Upper lobe of left lung (tissue), 6 donors: ENCODE results near the gene SCUBE1. TPM values are rescaled to one million over a fixed set of nuclear protein-coding genes. Genes with fewer than 3 reads are reported as not detected.

Experiments
- ATAC-seq, 2 donors: fragments of 200-7000 bp; cut with Tn5 transposase; one replicate each; pipeline ENCODE4 v1.9.1; 2022; ENCODE audit warnings: mild to moderate bottlenecking in 2 of 2, moderate library complexity in 2 of 2; ENCODE audit not compliant: low FRiP score in 2 of 2
- DNase-seq, 2 donors: peaks; one replicate each; pipeline ENCODE4 v3.0.0-alpha.2; 2019 to 2020
- H3K27ac ChIP-seq, 4 donors: fragments of 200-600 bp; sonication (generic); one replicate each; pipeline ENCODE4 v1.5.1; 2016 to 2019
- H3K27me3 ChIP-seq, 4 donors: fragments of 200-600 bp; sonication (generic); one replicate each; pipeline ENCODE4 v1.5.1; 2017 to 2019
- H3K36me3 ChIP-seq, 4 donors: fragments of 200-600 bp; sonication (generic); one replicate each; pipeline ENCODE4 v1.5.1; 2016 to 2019
- H3K4me1 ChIP-seq, 4 donors: fragments of 200-600 bp; sonication (generic); one replicate each; pipeline ENCODE4 v1.5.1; 2018 to 2019
- H3K4me3 ChIP-seq, 4 donors: fragments of 200-600 bp; sonication (generic); one replicate each; pipeline ENCODE4 v1.5.1; 2017 to 2019; ENCODE audit warnings: mild to moderate bottlenecking in 2 of 4, moderate library complexity in 1 of 4
- H3K9me3 ChIP-seq, 4 donors: fragments of 200-600 bp; sonication (generic); one replicate each; pipeline ENCODE4 v1.5.1; 2018 to 2019
- EP300 ChIP-seq, 4 donors: sonication (generic); formaldehyde crosslinking; IDR thresholded peaks; one replicate each; pipeline ENCODE4 v1.5.1; 2017; ENCODE audit warnings: antibody characterized with exemption in 4 of 4, control low read depth in 2 of 4
- POLR2A ChIP-seq, 4 donors: fragments of 450-650 bp; IDR thresholded peaks; one replicate each; pipeline ENCODE4 v1.5.1; 2016 to 2017; ENCODE audit warnings: antibody characterized with exemption in 4 of 4, mild to moderate bottlenecking in 2 of 4
- POLR2AphosphoS5 ChIP-seq, 2 donors: sonication (generic); formaldehyde crosslinking; IDR thresholded peaks; one replicate each; pipeline ENCODE4 v1.5.1; 2017; ENCODE audit warnings: antibody characterized with exemption in 2 of 2
- WGBS, 2 donors: methylation state at CpG; one replicate each; pipeline ENCODE4 v1.1.5; 2017 to 2018; 5-methylcytosine and 5-hydroxymethylcytosine counted together
- total RNA-seq, 6 donors: library from RNA; depleted of rRNA in 4 of 6; stranded (reverse); fragments of >200 nt in 4 of 6; gene quantifications; one replicate each; pipeline versions ENCODE4 v1.1.0 to v1.2.1, GENCODE V29; 2016 to 2021
- TF ChIP-seq, protein P1 (sequence below), 6 experiments: fragments of 450-650 bp in 4 of 6; fragments of 200-600 bp in 2 of 6; sonication (generic) in 2 of 6; IDR thresholded peaks; one replicate each; pipeline ENCODE4 v1.5.1; 2016 to 2019; ENCODE audit warnings: antibody characterized with exemption in 6 of 6
- donor health status: DM: no; HTN: no; CAD: no; lungs with moderate emphysema.
- donor health status: DM: no; HTN: yes; CAD: no; lungs with severe emphysema.

Gene SCUBE1
- total RNA-seq, 6 donors from 2014 or later: 9.7 to 55.9 (median 20.8) TPM

DNA sequence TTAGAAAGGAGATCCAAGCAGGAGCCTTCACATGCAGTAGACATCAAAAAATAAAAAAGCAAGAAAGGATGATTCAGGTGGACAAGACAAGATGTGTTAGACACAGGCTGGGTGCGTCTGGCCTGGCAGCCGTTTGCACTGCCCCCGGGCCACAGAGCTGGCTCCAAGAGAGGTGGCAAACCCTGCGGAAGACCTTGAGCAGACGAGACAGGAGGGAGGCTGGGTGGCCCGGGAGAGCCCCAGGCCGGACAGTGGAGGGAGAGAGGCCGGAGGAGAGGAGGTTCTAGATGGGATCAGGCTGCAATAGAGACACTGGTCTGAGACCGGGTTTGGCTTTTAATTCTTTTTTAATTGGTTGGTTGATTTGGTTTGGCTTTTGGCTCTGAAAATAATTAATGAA lies 86.6 kb downstream of the SCUBE1 start:
- no peak for ATAC-seq
- no peak overlapping the region for H3K4me3 ChIP-seq
- no peaks in the 10 kb centered on the region for H3K27me3 ChIP-seq
- H3K9me3 ChIP-seq: no peaks in the 10 kb centered on the region
- TF ChIP-seq, protein P1, sequence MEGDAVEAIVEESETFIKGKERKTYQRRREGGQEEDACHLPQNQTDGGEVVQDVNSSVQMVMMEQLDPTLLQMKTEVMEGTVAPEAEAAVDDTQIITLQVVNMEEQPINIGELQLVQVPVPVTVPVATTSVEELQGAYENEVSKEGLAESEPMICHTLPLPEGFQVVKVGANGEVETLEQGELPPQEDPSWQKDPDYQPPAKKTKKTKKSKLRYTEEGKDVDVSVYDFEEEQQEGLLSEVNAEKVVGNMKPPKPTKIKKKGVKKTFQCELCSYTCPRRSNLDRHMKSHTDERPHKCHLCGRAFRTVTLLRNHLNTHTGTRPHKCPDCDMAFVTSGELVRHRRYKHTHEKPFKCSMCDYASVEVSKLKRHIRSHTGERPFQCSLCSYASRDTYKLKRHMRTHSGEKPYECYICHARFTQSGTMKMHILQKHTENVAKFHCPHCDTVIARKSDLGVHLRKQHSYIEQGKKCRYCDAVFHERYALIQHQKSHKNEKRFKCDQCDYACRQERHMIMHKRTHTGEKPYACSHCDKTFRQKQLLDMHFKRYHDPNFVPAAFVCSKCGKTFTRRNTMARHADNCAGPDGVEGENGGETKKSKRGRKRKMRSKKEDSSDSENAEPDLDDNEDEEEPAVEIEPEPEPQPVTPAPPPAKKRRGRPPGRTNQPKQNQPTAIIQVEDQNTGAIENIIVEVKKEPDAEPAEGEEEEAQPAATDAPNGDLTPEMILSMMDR (IDR thresholded peaks at IDR 0.05): no peak
- no peak for TF ChIP-seq POLR2AphosphoS5 (IDR thresholded peaks at IDR 0.05)
- no peak for TF ChIP-seq POLR2A (IDR thresholded peaks at IDR 0.05)
- TF ChIP-seq EP300 (IDR thresholded peaks at IDR 0.05): no peak
- DNase-seq: no peak
- no peaks in the 10 kb centered on the region for H3K4me1 ChIP-seq
- no peak overlapping the region for H3K27ac ChIP-seq
- WGBS, 2 donors: 89 to 93% methylated on average over 9 of the region's 9 CpGs
- H3K36me3 ChIP-seq: peaks cover 0 to 3% (median 0%) of the 10 kb centered on the region in 4 donors

DNA sequence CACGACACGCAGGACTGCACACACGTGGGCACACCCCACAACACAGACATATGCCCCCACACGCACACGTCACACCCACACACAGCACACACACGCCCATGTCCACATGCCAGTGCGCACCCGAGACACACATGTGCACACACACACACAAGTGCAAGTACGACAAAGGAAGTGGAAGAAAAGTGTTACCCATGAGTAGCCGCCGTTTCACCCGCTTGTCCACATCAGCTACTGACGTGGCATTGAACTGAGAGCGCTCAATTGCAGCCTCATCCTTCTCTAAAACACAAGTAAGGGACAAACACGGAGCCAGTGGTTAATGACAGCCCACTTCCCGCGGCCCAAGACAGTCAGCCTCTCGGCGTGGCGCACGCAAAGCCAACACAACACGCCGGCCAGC lies 87.9 kb downstream of the SCUBE1 start:
- 88 to 93% methylated on average over 21 to 23 of the region's 23 CpGs for WGBS, 2 donors
- ATAC-seq: no peak
- no peak for TF ChIP-seq POLR2A (IDR thresholded peaks at IDR 0.05)
- no peak for TF ChIP-seq EP300 (IDR thresholded peaks at IDR 0.05)

DNA sequence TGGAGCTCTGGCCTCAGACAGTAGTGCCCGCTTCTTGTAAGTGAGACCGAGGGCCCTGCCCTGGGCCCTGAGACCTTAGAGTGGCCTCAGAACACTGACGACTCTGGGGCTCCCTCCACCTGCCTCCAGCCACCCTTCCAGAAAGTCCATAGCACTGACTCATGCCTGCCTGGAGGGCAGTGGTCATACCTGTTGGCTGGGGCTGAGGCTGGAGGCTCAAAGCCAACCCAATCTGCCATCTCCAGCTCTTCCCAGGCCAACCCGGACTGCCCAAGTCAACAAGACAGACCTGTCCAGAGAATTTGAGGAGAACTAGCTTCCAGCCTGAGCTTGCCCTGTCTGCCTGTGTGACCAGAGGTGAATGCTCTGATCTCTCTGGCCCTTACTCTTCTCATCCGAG lies 89.3 kb downstream of the SCUBE1 start:
- H3K36me3 ChIP-seq: peaks cover 0 to 3% (median 0%) of the 10 kb centered on the region in 4 donors
- ATAC-seq (no peak), DNase-seq (no peak)
- no peaks in the 10 kb centered on the region for H3K4me1 ChIP-seq
- no peak overlapping the region for H3K4me3 ChIP-seq
- no peaks in the 10 kb centered on the region for H3K27me3 ChIP-seq
- H3K27ac ChIP-seq: no peak overlapping the region
- TF ChIP-seq POLR2AphosphoS5 (IDR thresholded peaks at IDR 0.05) (no peak), POLR2A (IDR thresholded peaks at IDR 0.05) (no peak), EP300 (IDR thresholded peaks at IDR 0.05) (no peak)
- TF ChIP-seq, protein P1 (IDR thresholded peaks at IDR 0.05): no peak
- 90% methylated on average over 5 of the region's 5 CpGs; no CpG with 5 or more reads in 1 of the 2 donors for WGBS, 2 donors
- no peaks in the 10 kb centered on the region for H3K9me3 ChIP-seq

More for the DNA sequence above, 87.9 kb downstream of the SCUBE1 start:
- no peaks in the 10 kb centered on the region for H3K4me1 ChIP-seq
- H3K4me3 ChIP-seq: no peak overlapping the region
- no peak overlapping the region for H3K27ac ChIP-seq
- no peak for DNase-seq
- H3K27me3 ChIP-seq: no peaks in the 10 kb centered on the region
- H3K9me3 ChIP-seq: no peaks in the 10 kb centered on the region
- peaks cover 0 to 3% (median 0%) of the 10 kb centered on the region in 4 donors for H3K36me3 ChIP-seq

DNA sequence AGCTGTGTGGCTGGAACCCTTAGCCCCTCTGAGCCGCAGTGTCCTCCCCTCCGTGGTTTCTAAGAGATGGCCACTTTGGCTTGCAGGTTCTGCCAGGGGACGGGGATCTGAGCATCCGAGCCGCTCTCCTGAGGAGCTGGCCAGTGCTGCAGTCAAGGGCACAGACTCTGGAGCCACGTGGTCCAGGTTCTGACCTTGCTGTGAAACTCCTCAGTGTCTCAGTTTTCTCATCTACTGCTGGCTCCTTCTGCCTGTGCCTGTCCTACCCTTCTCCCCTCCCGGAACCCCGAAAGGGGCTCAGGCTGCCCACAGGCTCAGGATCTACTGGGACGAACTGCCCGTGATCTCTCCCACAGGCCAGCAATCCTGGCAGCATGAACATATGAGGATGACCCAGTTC lies 90.9 kb downstream of the SCUBE1 start:
- 86% methylated on average over 7 to 10 of the region's 10 CpGs for WGBS, 2 donors
- TF ChIP-seq POLR2AphosphoS5 (IDR thresholded peaks at IDR 0.05) (no peak), EP300 (IDR thresholded peaks at IDR 0.05) (no peak), POLR2A (IDR thresholded peaks at IDR 0.05) (no peak)
- TF ChIP-seq, protein P1 (IDR thresholded peaks at IDR 0.05): no peak
- no peak overlapping the region for H3K27ac ChIP-seq

DNA sequence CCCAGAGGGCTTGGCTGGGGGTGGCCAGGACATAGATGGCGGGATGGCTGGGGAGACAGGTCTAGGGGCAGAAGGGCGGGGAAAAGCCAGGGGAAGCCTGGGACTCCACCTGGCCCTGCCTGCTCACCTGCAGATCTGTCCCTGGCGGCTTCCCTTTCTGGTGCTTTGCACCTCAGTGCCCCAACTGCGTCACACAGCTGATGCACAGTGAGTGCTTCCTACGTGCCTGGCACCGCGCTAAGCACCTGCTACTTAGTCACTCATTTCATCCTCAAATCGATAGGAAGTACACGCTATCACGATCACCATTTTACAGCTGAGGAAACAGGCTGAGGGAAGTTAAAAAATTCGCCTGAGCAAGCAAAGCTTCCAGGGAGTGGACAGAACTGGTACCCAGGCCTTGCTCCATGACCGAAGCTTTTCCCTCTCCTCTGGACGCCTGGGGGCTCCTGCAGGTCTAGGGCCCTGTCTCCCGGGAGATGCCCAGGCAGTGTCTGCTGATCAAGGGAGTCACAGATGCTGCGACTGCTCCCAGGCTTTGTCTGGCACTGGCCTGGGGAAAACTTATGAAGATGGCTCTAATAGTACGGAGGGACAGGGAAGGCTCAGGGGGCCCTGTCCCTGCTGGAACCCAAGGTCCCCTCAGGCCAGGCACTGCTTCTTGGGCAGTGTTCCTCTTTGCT lies 93.2 kb downstream of the SCUBE1 start:
- Histone ChIP-seq H3K27me3 (no peaks in the 10 kb centered on the region), H3K9me3 (no peaks in the 10 kb centered on the region), H3K36me3 (no peaks in the 10 kb centered on the region), H3K4me3 (no peak overlapping the region), H3K27ac (no peak overlapping the region), H3K4me1 (no peaks in the 10 kb centered on the region)
- DNase-seq (no peak), ATAC-seq (no peak)
- TF ChIP-seq, protein P1 (IDR thresholded peaks at IDR 0.05): no peak
- TF ChIP-seq EP300 (IDR thresholded peaks at IDR 0.05): no peak
- no peak for TF ChIP-seq POLR2A (IDR thresholded peaks at IDR 0.05)
- no peak for TF ChIP-seq POLR2AphosphoS5 (IDR thresholded peaks at IDR 0.05)
- WGBS, 2 donors: 86 to 90% methylated on average over 11 to 16 of the region's 16 CpGs

More for the DNA sequence above, 90.9 kb downstream of the SCUBE1 start:
- Histone ChIP-seq H3K36me3 (peaks cover 0 to 3% (median 0%) of the 10 kb centered on the region in 4 donors), H3K4me3 (no peak overlapping the region), H3K27me3 (no peaks in the 10 kb centered on the region), H3K9me3 (no peaks in the 10 kb centered on the region), H3K4me1 (no peaks in the 10 kb centered on the region)
- DNase-seq (no peak), ATAC-seq (no peak)
